ENCODE data around the gene SLC33A1. TPM values are rescaled to one million over a fixed set of nuclear protein-coding genes. Genes with fewer than 3 reads are reported as not detected.
"Not testable (repeated sequence)": the region's sequence is repeated elsewhere in the genome, so short reads cannot be mapped to it uniquely, and the experiment has no call there.

SLC33A1 gene
- total RNA-seq, 2 donors from 2014 or later: 30.0 to 39.5 TPM

GRCh38 chr3:155853214-155854140, 750 bp downstream of the SLC33A1 start:
- ATAC-seq (replicated peaks in 1 of 2) (peak; percentile 2 to 5), DNase-seq (peak; percentile 41)

GRCh38 chr3:155852341-155852740, 1.9 kb downstream of the SLC33A1 start:
- Mint-ChIP-seq H3K27me3 (ENCODE audit: low read depth) (no peaks in the 10 kb centered on the region), H3K36me3 (ENCODE audit: insufficient read depth in 2 of 2) (peaks cover 17 to 23% of the 10 kb centered on the region in 2 donors), H3K9me3 (no peaks in the 10 kb centered on the region), H3K4me1 (ENCODE audit: low read depth) (peaks cover 49% of the 10 kb centered on the region), H3K4me3 (peak overlapping the region; percentile 97 to 98), H3K27ac (peak overlapping the region; percentile 99)
- no peak for DNase-seq
- ATAC-seq (replicated peaks in 1 of 2): no peak

More at GRCh38 chr3:155853214-155854140, 750 bp downstream of the SLC33A1 start:
- Mint-ChIP-seq H3K27ac (peak overlapping the region; percentile 99), H3K27me3 (ENCODE audit: low read depth) (no peaks in the 10 kb centered on the region), H3K4me3 (peak overlapping the region; percentile 97 to 98), H3K36me3 (ENCODE audit: insufficient read depth in 2 of 2) (peaks cover 15 to 18% of the 10 kb centered on the region in 2 donors), H3K9me3 (no peaks in the 10 kb centered on the region), H3K4me1 (ENCODE audit: low read depth) (peaks cover 40% of the 10 kb centered on the region)

DNA sequence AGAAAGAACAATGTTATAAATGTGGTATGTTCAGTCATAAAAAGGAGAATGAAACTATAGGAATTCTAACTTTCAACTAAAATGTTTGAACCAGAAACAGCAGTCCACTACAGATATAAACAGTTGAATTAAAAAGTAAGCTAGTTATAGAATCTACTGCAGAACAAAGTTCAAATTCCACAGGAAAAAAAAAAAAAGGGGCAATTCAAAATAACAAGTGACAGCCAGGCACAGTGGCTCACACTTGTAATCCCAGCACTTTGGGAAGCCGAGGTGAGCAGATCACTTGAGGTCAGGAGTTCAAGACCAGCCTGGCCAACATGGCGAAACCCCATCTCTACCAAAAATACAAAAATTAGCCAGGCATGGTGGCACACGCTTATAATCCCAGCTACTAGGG, 4.8 kb downstream of the SLC33A1 start:
- H3K27me3 Mint-ChIP-seq (ENCODE audit: low read depth); ATAC-seq (replicated peaks in 1 of 2); H3K27ac Mint-ChIP-seq; DNase-seq; H3K9me3 Mint-ChIP-seq: not testable (repeated sequence)
- Mint-ChIP-seq H3K36me3 (ENCODE audit: insufficient read depth in 2 of 2) (peaks cover 13 to 20% of the 10 kb centered on the region in 2 donors), H3K4me3 (peak overlapping the region; percentile 58 to 80), H3K4me1 (ENCODE audit: low read depth) (peaks cover 65% of the 10 kb centered on the region)

- ATAC-seq (replicated peaks in 1 of 2) (no peak), DNase-seq (no peak)
- H3K27me3 Mint-ChIP-seq (ENCODE audit: low read depth): no peaks in the 10 kb centered on the region
- H3K36me3 Mint-ChIP-seq (ENCODE audit: insufficient read depth in 2 of 2): peaks cover 7 to 16% of the 10 kb centered on the region in 2 donors
- H3K27ac Mint-ChIP-seq: peak overlapping the region; percentile 3
- no peaks in the 10 kb centered on the region for H3K9me3 Mint-ChIP-seq
- H3K4me3 Mint-ChIP-seq: peak overlapping the region; percentile 50 to 51
- H3K4me1 Mint-ChIP-seq (ENCODE audit: low read depth): peaks cover 62% of the 10 kb centered on the region
Observed at GRCh38 chr3:155847993-155848392, 6.2 kb downstream of the SLC33A1 start.

DNA sequence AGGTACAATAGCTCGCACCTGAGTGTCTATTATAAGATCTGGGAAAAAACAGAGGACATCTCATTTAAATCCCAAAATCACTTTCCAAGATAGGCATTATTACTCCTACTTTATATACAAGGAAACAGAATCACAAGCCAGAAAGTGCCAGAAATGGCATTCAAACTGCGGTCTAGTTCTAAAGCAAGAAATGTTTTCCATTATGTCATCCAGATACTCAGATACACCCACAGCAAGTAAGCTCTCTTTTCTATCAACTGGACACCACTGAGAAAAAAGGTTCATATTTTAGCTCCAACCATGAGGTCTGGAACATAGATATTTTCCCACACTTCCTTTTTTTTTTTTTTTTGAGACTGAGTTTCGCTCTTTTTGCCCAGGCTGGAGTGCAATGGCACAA, 8.1 kb downstream of the SLC33A1 start:
- peaks cover 2 to 6% of the 10 kb centered on the region in 2 donors for H3K36me3 Mint-ChIP-seq (ENCODE audit: insufficient read depth in 2 of 2)
- peaks cover 46% of the 10 kb centered on the region for H3K4me1 Mint-ChIP-seq (ENCODE audit: low read depth)
- ATAC-seq (replicated peaks in 1 of 2) (no peak), DNase-seq (no peak)
- no peaks in the 10 kb centered on the region for H3K27me3 Mint-ChIP-seq (ENCODE audit: low read depth)
- peak overlapping the region; percentile 33 for H3K27ac Mint-ChIP-seq
- no peaks in the 10 kb centered on the region for H3K9me3 Mint-ChIP-seq
- peak overlapping the region; percentile 31 to 61 for H3K4me3 Mint-ChIP-seq

GRCh38 chr3:155843569-155843968, 10.7 kb downstream of the SLC33A1 start:
- peaks cover 2 to 6% of the 10 kb centered on the region in 2 donors for H3K36me3 Mint-ChIP-seq (ENCODE audit: insufficient read depth in 2 of 2)
- DNase-seq (no peak), ATAC-seq (replicated peaks in 1 of 2) (no peak)
- no peak overlapping the region for H3K4me3 Mint-ChIP-seq
- no peaks in the 10 kb centered on the region for H3K27me3 Mint-ChIP-seq (ENCODE audit: low read depth)
- peaks cover 32% of the 10 kb centered on the region for H3K4me1 Mint-ChIP-seq (ENCODE audit: low read depth)
- no peaks in the 10 kb centered on the region for H3K9me3 Mint-ChIP-seq
- no peak overlapping the region for H3K27ac Mint-ChIP-seq

DNA sequence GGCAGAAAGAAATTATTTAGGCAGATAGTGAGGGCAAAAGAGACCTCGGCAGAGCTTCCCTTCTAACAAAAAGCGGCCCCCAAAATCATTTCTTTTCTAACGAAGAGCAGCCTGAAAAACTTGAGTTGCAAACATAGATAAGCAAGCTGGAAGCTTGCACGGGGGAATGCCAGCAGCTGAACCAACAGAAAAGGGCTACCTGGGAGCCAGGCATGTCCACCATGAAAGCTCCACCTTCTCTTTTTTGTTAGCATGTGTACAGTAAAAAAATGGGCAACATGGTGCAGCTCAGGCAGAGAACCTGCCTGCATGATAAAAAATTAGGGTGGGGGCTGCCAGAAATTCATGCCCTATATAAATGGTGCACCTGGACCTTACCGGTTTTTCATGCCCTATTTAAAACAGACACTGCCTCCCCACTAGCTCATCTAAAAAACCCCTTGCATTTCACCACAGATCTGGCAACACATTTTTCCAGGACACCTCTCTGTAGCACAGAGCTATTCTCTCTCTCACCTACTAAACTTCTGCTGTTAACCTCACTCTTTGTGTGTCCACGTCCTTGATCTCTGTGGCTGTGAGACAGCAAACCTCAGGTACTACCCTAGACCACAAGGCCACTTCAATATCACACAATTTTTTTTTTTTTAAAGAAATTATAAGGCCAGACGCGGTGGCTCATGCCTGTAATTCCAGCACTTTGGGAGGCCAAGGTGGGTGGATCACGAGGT, 18.7 kb downstream of the SLC33A1 start:
- DNase-seq (no peak), ATAC-seq (replicated peaks in 1 of 2) (no peak)
- Mint-ChIP-seq H3K4me3 (no peak overlapping the region), H3K27me3 (ENCODE audit: low read depth) (no peaks in the 10 kb centered on the region), H3K4me1 (ENCODE audit: low read depth) (no peaks in the 10 kb centered on the region), H3K27ac (no peak overlapping the region), H3K9me3 (no peaks in the 10 kb centered on the region), H3K36me3 (ENCODE audit: insufficient read depth in 2 of 2) (peaks cover 0 to 5% of the 10 kb centered on the region in 2 donors)

DNA sequence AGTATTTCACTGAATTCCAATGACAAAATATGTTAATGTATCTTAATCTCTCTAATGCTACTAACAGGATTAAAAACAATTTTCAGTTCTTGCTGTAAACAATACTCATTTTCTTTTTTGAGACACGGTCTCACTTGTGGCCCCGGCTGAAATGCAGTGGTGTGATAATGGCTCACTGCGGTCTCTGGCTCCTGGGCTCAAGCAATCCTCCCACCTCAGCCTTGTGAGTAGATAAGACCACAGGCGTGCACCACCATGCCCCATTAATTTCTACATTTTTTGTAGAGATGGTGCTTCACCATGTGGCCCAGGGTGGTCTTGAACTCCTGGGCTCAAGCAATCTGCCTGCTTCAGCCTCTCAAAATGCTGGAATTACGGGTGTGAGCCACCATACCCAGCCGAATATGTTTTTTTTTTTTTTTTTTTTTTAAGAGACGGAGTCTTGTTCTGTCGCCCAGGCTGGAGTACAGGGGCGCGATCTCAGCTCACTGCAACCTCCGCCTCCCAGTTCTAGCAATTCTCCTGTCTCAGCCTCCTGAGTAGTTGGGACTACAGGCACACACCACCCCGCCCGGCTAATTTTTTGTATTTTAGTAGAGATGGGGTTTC, 25.6 kb downstream of the SLC33A1 start:
- H3K27ac Mint-ChIP-seq; ATAC-seq (replicated peaks in 1 of 2); H3K4me3 Mint-ChIP-seq; H3K9me3 Mint-ChIP-seq; H3K27me3 Mint-ChIP-seq (ENCODE audit: low read depth); H3K4me1 Mint-ChIP-seq (ENCODE audit: low read depth); DNase-seq; H3K36me3 Mint-ChIP-seq (ENCODE audit: insufficient read depth in 2 of 2): not testable (repeated sequence)

DNA sequence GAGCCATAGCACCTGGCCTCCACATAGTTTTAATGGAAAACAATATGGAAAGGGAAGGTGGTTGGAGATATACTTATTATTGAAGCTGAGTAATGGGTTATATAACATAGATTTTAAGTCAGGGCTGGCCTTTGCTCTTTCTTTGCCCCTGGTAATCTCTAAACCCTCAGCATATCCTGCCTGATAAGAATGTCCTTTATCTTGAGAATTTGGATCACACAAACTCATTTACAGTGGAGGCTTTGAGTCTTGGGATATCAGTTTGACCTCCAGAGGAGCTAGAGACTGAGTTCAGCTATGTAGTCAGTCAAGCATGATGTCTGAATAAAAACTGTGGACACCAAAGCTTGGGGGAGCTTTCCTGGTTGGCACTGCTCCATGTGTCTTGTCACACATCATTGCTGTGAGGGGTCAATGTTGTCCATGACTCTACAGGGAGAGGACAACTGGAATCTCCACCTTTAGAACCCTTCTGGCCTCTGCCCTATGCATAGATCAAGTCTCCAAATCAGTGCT, 39.1 kb downstream of the SLC33A1 start:
- peaks cover 0 to 2% of the 10 kb centered on the region in 2 donors for H3K9me3 Mint-ChIP-seq
- no peak for DNase-seq

DNA sequence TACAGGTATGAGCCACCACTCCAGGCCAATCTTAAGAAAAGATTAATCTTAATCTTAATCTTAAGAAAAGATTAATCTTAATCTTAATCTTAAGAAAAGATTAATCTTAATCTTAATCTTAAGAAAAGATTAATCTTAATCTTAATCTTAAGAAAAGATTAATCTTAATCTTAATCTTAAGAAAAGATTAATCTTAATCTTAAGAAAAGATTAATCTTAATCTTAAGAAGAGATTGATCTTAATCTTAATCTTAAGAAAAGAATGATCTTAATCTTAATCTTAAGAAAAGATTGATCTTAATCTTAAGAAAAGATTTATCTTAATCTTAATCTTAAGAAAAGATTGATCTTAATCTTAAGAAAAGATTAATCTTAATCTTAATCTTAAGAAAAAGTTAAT, 41.0 kb downstream of the SLC33A1 start:
- not testable (repeated sequence) for H3K9me3 Mint-ChIP-seq; H3K27ac Mint-ChIP-seq; H3K27me3 Mint-ChIP-seq (ENCODE audit: low read depth); DNase-seq; H3K36me3 Mint-ChIP-seq (ENCODE audit: insufficient read depth in 2 of 2); ATAC-seq (replicated peaks in 1 of 2); H3K4me1 Mint-ChIP-seq (ENCODE audit: low read depth); H3K4me3 Mint-ChIP-seq

More for the DNA sequence above, 39.1 kb downstream of the SLC33A1 start:
- H3K27me3 Mint-ChIP-seq (ENCODE audit: low read depth): no peaks in the 10 kb centered on the region
- H3K4me1 Mint-ChIP-seq (ENCODE audit: low read depth): no peaks in the 10 kb centered on the region
- H3K27ac Mint-ChIP-seq: no peak overlapping the region
- no peak for ATAC-seq (replicated peaks in 1 of 2)
- no peaks in the 10 kb centered on the region for H3K36me3 Mint-ChIP-seq (ENCODE audit: insufficient read depth in 2 of 2)
- H3K4me3 Mint-ChIP-seq: no peak overlapping the region

GRCh38 chr3:155809181-155809580, 45.0 kb downstream of the SLC33A1 start:
- H3K27ac Mint-ChIP-seq: no peak overlapping the region
- DNase-seq (no peak), ATAC-seq (replicated peaks in 1 of 2) (no peak)
- H3K27me3 Mint-ChIP-seq (ENCODE audit: low read depth): peaks cover 7% of the 10 kb centered on the region
- peaks cover 0 to 2% of the 10 kb centered on the region in 2 donors for H3K9me3 Mint-ChIP-seq
- H3K36me3 Mint-ChIP-seq (ENCODE audit: insufficient read depth in 2 of 2): no peaks in the 10 kb centered on the region
- no peak overlapping the region for H3K4me3 Mint-ChIP-seq
- H3K4me1 Mint-ChIP-seq (ENCODE audit: low read depth): peaks cover 14% of the 10 kb centered on the region

DNA sequence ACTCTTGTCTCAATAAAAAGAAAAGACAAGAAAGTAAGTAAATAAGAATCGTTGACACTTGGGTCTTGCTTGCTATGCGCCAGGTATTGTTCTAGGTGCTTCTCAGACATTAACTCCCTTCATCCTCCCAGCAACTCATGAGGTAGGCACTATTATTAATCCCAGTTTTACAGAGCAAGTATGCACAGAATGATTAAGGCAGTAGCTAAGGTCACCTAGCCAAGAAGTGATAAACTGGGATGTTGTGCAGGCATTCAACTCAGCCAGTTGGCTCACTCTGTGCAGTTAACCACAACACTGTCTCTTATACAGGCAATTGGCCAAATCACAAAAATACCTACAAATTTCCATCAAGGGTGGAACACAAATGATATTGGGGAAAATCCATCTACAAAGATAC, 46.4 kb downstream of the SLC33A1 start:
- Mint-ChIP-seq H3K4me3 (no peak overlapping the region), H3K4me1 (ENCODE audit: low read depth) (peaks cover 14% of the 10 kb centered on the region), H3K36me3 (ENCODE audit: insufficient read depth in 2 of 2) (no peaks in the 10 kb centered on the region), H3K27me3 (ENCODE audit: low read depth) (peaks cover 7% of the 10 kb centered on the region), H3K9me3 (peaks cover 0 to 2% of the 10 kb centered on the region in 2 donors), H3K27ac (no peak overlapping the region)
- DNase-seq (no peak), ATAC-seq (replicated peaks in 1 of 2) (no peak)

Data from activated T-cell treated with anti-CD3 and anti-CD28 coated beads, Interleukin-2, amount 50 U/mL, for 72 hours (primary cell).